SKM-1 (cell line): Measurements from ENCODE around the gene RALGDS.

Source experiments
- DNase-seq: peaks from one replicate; lab custom pipeline; 2025; ENCODE audit not compliant: unreplicated experiment; lab: John Stamatoyannopoulos, UW

RALGDS gene

GRCh38 chr9:133055788-133056420, 65.1 kb downstream of the RALGDS start:
- no peak for DNase-seq

GRCh38 chr9:133054966-133055365, 66.1 kb downstream of the RALGDS start:
- DNase-seq: no peak

- DNase-seq: no peak
Measured at GRCh38 chr9:133054194-133054890, 66.7 kb downstream of the RALGDS start.

GRCh38 chr9:133051966-133052539, 69.0 kb downstream of the RALGDS start:
- no peak for DNase-seq

GRCh38 chr9:133051281-133051900, 69.6 kb downstream of the RALGDS start:
- no peak for DNase-seq

GRCh38 chr9:133050781-133051180, 70.3 kb downstream of the RALGDS start:
- no peak for DNase-seq

GRCh38 chr9:133050142-133050541, 70.9 kb downstream of the RALGDS start:
- DNase-seq: no peak

GRCh38 chr9:133049043-133049442, 72.0 kb downstream of the RALGDS start:
- no peak for DNase-seq

GRCh38 chr9:133048595-133048994, 72.4 kb downstream of the RALGDS start:
- DNase-seq: no peak
